HEK293T (cell line): ENCODE measurements around the gene KCNN3.

Experiments
- CTCF ChIA-PET: fragments of 350-600 bp; formaldehyde crosslinking; extraction: SDS; loops from one replicate; lab custom pipeline; 2021; ENCODE audit warnings: antibody characterized with exemption, inconsistent platforms; lab: Yijun Ruan, JAX
- POLR2A ChIA-PET: fragments of 350-600 bp; formaldehyde crosslinking; extraction: SDS; loops from one replicate; lab custom pipeline; 2020; ENCODE audit warnings: antibody characterized with exemption, inconsistent platforms; lab: Yijun Ruan, JAX
- DNase-seq: peaks from one replicate; pipeline ENCODE4 v3.0.0; 2012; ENCODE audit warnings: mixed read lengths; ENCODE audit errors: extremely low spot score
- ARNT ChIP-seq: fragments of 450-650 bp; IDR thresholded peaks from 2 replicates; pipeline ENCODE4 v1.6.1; 2017; ENCODE audit warnings: mild to moderate bottlenecking
- BHLHE40 ChIP-seq: fragments of 450-650 bp; IDR thresholded peaks from 2 replicates; pipeline ENCODE4 v1.6.1; 2016; ENCODE audit warnings: mild to moderate bottlenecking, moderate library complexity, borderline replicate concordance
- CTBP1 ChIP-seq: fragments of 450-650 bp; IDR thresholded peaks from 2 replicates; pipeline ENCODE4 v1.6.1; 2016; ENCODE audit warnings: borderline replicate concordance
- ELF4 ChIP-seq: fragments of 450-650 bp; IDR thresholded peaks from 2 replicates; pipeline ENCODE4 v1.6.1; 2017; ENCODE audit warnings: antibody characterized with exemption
- FOXA1 ChIP-seq: fragments of 450-650 bp; IDR thresholded peaks from 2 replicates; pipeline ENCODE4 v1.6.1; 2016; ENCODE audit warnings: mild to moderate bottlenecking
- FOXK2 ChIP-seq: fragments of 450-650 bp; IDR thresholded peaks from 2 replicates; pipeline ENCODE4 v1.6.1; 2016; ENCODE audit warnings: mild to moderate bottlenecking
- FOXM1 ChIP-seq: fragments of 450-650 bp; IDR thresholded peaks from 2 replicates; pipeline ENCODE4 v1.6.1; 2017; ENCODE audit warnings: mild to moderate bottlenecking, borderline replicate concordance
- HDGF ChIP-seq: fragments of 450-650 bp; IDR thresholded peaks from 2 replicates; pipeline ENCODE4 v1.6.1; 2017; ENCODE audit warnings: antibody characterized with exemption, borderline replicate concordance
- L3MBTL2 ChIP-seq: fragments of 450-650 bp; conservative IDR thresholded peaks from 2 replicates; pipeline ENCODE4 v1.6.1; 2016; ENCODE audit warnings: mild to moderate bottlenecking
- LEF1 ChIP-seq: fragments of 450-650 bp; IDR thresholded peaks from 2 replicates; pipeline ENCODE4 v1.6.1; 2017; ENCODE audit warnings: mild to moderate bottlenecking, borderline replicate concordance
- NFRKB ChIP-seq: fragments of 450-650 bp; IDR thresholded peaks from 2 replicates; pipeline ENCODE4 v1.6.1; 2016; ENCODE audit warnings: mild to moderate bottlenecking, moderate library complexity
- SP1 ChIP-seq: fragments of 450-650 bp; IDR thresholded peaks from 2 replicates; pipeline ENCODE4 v1.6.1; 2017
- SUZ12 ChIP-seq: fragments of 450-650 bp; IDR thresholded peaks from 2 replicates; pipeline ENCODE4 v1.6.1; 2016; ENCODE audit warnings: mild to moderate bottlenecking
- TARDBP ChIP-seq: fragments of 450-650 bp; IDR thresholded peaks from 2 replicates; pipeline ENCODE4 v1.6.1; 2016
- ZNF384 ChIP-seq: fragments of 450-650 bp; IDR thresholded peaks from 2 replicates; pipeline ENCODE4 v1.6.1; 2016
- TF ChIP-seq, protein P1 (sequence below): fragments of 450-650 bp; IDR thresholded peaks from 2 replicates; pipeline ENCODE4 v1.6.1; 2016

KCNN3 gene

DNA sequence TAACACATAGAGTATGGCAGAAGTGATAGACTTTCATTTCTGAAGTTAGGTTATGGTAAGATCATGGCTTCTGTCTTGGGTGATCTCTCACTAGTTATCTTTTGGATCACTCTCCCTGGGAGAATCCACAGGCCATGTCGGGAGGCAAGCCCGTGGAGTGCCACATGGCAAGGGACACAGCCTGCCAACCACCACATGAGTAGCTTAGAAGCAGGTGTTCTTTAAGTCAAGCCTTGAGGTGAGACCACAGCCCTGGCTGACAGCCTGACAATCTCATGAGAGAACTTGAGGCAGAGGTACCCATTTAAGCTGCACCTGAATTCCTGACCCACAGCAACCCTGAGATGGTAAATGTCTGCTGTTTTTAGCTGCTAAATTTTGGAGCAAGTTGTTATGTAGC is 130.4 kb downstream of the KCNN3 start:
- ChIA-PET POLR2A (no interaction called here), CTCF (no interaction called here)
- no peak for DNase-seq
- TF ChIP-seq SP1 (no peak), FOXK2 (no peak), CTBP1 (no peak), SUZ12 (no peak)

DNA sequence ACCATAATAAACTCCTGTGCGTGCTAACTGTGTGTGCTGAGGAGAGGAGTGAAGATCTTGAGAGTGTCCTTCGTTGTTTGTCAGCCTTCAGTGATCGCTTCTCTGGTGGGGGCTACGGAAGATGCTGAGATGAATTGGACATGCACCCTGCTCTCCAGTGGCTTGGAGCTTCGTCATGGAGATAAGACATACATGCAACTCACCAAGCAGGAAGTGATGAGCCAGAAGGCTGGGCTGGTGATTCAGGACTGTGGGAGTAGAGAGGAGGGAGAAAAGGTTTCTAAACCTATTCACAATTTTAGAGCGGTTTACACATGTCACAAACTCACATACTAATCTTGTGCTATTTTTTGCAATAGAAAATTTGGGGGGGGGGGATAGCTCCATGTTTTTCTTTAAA is 133.2 kb downstream of the KCNN3 start:
- no peak for DNase-seq
- TF ChIP-seq ARNT = no peak
- TF ChIP-seq NFRKB = no peak
- no peak for TF ChIP-seq TARDBP
- POLR2A ChIA-PET = no interaction called here
- CTCF ChIA-PET = no interaction called here

DNA sequence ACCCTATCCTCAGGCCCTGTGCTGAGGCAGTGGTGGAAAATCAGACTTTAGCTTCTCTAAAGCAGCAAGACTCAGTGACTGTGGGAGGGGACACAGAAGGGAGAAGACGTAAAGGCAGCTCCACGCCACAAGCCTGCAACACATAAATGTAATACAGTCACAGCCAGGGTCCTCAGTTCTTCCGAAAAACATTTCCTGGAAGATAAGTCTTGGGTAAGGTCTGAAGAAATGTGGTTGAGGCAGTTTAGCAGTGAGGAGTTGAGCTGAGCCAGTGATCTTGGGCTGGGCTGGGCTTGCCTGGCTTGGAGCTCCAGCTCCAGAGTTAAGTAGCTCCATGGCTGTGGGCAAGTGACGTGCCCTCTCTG is 134.3 kb downstream of the KCNN3 start:
- no peak for DNase-seq
- TF ChIP-seq ZNF384 (no peak), LEF1 (no peak), ARNT (no peak), BHLHE40 (no peak), NFRKB (no peak), SP1 (no peak), FOXM1 (no peak), TARDBP (no peak), HDGF (no peak), FOXA1 (no peak)
- TF ChIP-seq, protein P1, sequence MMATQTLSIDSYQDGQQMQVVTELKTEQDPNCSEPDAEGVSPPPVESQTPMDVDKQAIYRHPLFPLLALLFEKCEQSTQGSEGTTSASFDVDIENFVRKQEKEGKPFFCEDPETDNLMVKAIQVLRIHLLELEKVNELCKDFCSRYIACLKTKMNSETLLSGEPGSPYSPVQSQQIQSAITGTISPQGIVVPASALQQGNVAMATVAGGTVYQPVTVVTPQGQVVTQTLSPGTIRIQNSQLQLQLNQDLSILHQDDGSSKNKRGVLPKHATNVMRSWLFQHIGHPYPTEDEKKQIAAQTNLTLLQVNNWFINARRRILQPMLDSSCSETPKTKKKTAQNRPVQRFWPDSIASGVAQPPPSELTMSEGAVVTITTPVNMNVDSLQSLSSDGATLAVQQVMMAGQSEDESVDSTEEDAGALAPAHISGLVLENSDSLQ = no peak
- POLR2A ChIA-PET = no interaction called here
- CTCF ChIA-PET = no interaction called here

DNA sequence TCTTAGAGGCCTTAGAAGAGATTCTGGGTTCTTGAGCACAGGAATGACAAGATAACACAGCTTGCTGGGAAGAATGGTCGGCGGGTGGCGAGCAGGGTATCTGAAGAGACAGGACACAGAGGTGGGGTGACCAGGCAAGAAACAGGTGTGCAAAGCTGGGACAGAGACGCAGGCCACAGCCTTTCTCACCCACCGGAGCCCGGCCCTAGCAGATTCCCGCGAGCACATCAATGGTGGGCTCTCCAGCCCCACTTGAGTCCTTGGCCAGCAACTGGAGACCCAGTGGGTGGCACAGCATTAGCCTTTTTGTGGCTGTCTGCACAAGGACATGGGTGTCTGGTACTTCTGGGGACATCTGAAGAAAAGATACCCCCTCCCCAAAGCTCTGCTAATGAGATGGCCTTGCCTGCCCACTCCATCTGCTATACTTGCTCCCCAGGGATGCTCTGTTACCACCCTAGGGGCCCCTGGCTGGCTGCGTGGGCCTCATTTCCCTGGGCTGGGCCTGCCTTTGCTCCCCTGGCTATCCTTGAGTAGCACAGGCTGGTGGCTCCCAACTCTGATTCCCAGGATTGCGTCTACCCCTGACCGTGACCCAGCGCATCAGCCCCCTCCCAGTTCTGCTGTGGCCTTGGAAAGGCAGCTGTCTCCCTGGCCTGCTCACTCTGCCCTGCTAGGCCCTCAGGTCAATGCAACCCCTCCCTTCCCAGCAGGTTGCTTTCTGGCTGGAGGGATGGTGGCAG is 134.8 kb downstream of the KCNN3 start:
- DNase-seq = no peak
- TF ChIP-seq SP1 (no peak), LEF1 (no peak), ELF4 (no peak), ARNT (no peak), NFRKB (no peak), ZNF384 (no peak), L3MBTL2 (no peak)
- ChIA-PET POLR2A (no interaction called here), CTCF (interaction anchor here (0.6 kb wide), 1 partner anchor 92 kb away, joined by 3 read pairs; no protein-coding TSS in a partner anchor)

DNA sequence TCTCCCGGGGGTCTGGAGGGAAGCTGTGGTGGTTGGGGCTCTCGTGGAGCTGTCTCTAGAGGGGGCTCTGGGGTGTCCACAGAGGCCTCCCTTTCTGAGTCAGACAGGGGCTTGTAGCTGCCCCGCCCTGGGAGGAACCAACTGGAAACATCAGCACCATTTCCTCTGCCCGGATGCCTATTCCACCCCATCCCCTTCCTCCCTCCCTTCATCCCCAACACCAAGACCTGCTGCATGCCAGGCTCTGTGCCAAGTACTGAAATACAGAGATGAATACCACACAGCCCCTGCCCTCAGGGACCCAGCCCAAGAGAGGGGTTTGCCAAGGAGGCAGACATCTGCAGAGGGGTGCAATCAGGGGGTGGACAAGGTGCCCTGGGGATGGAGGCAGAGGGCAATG is 136.5 kb downstream of the KCNN3 start:
- DNase-seq = no peak
- ChIA-PET CTCF (no interaction called here), POLR2A (no interaction called here)
- TF ChIP-seq ARNT (no peak), CTBP1 (no peak), SP1 (no peak), ELF4 (no peak), LEF1 (no peak), TARDBP (no peak), ZNF384 (no peak), BHLHE40 (no peak), FOXA1 (no peak), FOXM1 (no peak), L3MBTL2 (no peak), NFRKB (no peak), SUZ12 (no peak)

DNA sequence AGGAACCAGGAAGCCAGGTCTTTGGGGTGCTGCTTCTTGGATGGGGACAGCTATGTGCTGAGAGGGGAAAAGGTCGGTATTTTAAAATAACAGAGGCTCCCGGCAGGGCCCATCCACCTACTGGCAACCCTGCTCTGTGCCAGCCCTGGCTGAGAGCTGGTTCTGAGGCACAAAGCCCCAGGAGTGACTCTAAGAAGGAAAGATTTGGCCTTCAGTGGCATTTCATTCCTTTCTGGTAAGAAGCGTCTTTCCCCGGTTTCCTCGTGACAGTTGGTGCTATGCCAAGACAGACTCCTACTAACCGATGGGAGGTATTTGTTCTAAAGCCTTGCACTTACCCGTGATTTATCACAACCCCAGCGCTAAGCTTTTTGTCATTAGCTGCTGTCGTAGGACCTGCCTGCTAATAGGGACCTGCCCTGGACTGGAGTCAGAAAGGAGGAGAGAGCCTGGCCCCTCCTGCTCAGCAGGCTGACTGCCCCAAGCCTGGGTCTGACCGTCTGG is 139.0 kb downstream of the KCNN3 start:
- no peak for DNase-seq
- TF ChIP-seq FOXK2 = no peak
- no peak for TF ChIP-seq BHLHE40
- TF ChIP-seq, protein P1 = no peak
- TF ChIP-seq FOXA1 = no peak
- no peak for TF ChIP-seq NFRKB
- no peak for TF ChIP-seq L3MBTL2
- no peak for TF ChIP-seq CTBP1
- no peak for TF ChIP-seq LEF1
- no peak for TF ChIP-seq TARDBP
- no peak for TF ChIP-seq SP1
- no peak for TF ChIP-seq ELF4
- no peak for TF ChIP-seq ZNF384
- no peak for TF ChIP-seq SUZ12
- TF ChIP-seq FOXM1 = no peak
- no peak for TF ChIP-seq ARNT
- ChIA-PET POLR2A (no interaction called here), CTCF (no interaction called here)

DNA sequence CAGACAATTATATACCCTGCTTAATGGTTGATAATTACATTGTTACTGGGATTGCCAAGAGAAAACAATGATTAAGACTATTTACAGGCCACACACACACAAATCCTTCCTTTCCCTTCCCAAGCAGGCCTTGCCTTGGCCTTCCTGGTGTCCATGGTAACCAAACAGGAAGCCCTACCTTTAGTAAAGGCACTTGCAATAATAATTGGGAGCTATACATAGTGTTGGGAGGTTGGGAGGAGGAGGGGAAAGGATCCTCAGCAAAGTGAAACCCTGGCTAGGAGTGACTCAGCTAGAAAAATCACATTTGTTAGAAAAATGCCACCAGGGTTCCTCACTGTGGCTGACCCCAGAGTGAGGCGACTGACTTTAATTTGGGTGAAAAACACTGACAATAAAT is 139.8 kb downstream of the KCNN3 start:
- ChIA-PET CTCF (interaction anchor here (1.1 kb wide), 1 partner anchor 12 kb away, joined by 3 read pairs; no protein-coding TSS in a partner anchor), POLR2A (no interaction called here)
- DNase-seq = no peak
- no peak for TF ChIP-seq FOXK2
- no peak for TF ChIP-seq BHLHE40
- TF ChIP-seq ELF4 = no peak
- no peak for TF ChIP-seq CTBP1
- no peak for TF ChIP-seq TARDBP
- TF ChIP-seq HDGF = no peak
- TF ChIP-seq, protein P1 = no peak
- TF ChIP-seq SUZ12 = no peak
- no peak for TF ChIP-seq ARNT
- TF ChIP-seq ZNF384 = no peak
- TF ChIP-seq FOXA1 = no peak
- TF ChIP-seq NFRKB = no peak
- TF ChIP-seq FOXM1 = no peak
- no peak for TF ChIP-seq L3MBTL2
- no peak for TF ChIP-seq SP1
- TF ChIP-seq LEF1 = no peak
